Neuron (in vitro differentiated cells): ENCODE results near the gene TIAL1.

Source experiments
- H2AFZ ChIP-seq: one replicate; pipeline ENCODE4 v1.6.1; 2013; ENCODE audit warnings: low read depth, mild to moderate bottlenecking, inconsistent platforms, low read length, moderate library complexity
- H3K27me3 ChIP-seq: one replicate; pipeline ENCODE4 v1.6.1; 2013; ENCODE audit warnings: low read length; ENCODE audit not compliant: insufficient read depth
- H3K36me3 ChIP-seq: one replicate; pipeline ENCODE4 v1.6.1; 2013; ENCODE audit warnings: low read length; ENCODE audit not compliant: insufficient read depth
- H3K4me1 ChIP-seq: one replicate; pipeline ENCODE4 v1.6.1; 2013; ENCODE audit warnings: low read length; ENCODE audit not compliant: insufficient read depth
- H3K4me3 ChIP-seq: 2 replicates; pipeline ENCODE4 v1.5.1; 2013; ENCODE audit warnings: mild to moderate bottlenecking, low read length, moderate library complexity
- H3K9me3 ChIP-seq: one replicate; pipeline ENCODE4 v1.6.1; 2013; ENCODE audit warnings: low read length

Gene TIAL1

DNA sequence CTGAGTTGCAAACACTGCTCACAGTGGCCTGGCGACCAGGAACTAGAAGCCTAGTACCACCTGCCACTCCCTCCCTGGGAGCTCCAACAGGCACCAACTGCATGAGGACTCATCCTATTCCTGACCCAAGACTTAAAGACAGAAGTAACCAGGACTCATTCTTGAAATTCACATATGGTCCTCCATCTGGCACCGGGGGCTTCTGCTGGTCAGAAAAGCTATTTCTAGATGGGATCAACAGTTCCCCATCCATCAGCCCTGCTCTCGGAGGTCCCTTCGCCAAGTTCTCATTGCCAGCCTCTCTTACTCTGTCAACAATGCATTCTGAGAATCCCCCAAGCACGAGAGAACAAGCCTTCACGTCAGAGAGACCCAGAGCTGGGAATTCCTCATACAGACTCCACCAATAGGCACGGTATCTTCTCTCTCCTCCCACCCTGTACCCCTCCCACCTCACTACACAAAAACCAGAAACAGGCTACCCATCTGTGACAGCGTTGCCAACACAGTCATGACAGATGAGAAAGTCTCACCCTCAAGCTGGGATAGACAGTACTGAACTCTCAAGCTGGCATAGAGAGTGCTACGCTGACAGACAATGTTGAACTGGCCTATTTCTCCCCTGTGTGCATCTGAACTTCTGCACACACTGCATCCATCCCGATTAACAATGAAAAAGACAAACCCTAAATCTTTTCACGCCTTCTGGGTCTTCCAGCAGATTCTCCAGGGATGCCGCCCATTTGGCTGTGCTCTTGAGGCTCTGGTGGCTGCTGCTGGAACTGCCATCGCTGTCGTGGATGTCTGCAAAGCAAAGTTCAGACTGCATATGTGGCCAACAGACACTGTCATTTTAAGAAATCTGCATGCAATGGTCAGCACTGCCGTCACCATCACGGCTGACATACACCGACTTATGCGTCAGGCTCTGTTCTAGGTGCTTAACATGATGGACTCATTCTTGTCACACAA, 69.9 kb downstream of the TIAL1 start:
- Histone ChIP-seq H2AFZ (no peak overlapping the region), H3K4me1 (no peaks in the 10 kb centered on the region), H3K36me3 (no peaks in the 10 kb centered on the region), H3K4me3 (no peak overlapping the region), H3K9me3 (no peaks in the 10 kb centered on the region), H3K27me3 (peaks cover 4% of the 10 kb centered on the region)

GRCh38 chr10:119526149-119526548, 70.6 kb downstream of the TIAL1 start:
- H2AFZ ChIP-seq = no peak overlapping the region
- peaks cover 4% of the 10 kb centered on the region for H3K27me3 ChIP-seq
- H3K4me3 ChIP-seq = no peak overlapping the region
- no peaks in the 10 kb centered on the region for H3K9me3 ChIP-seq
- no peaks in the 10 kb centered on the region for H3K36me3 ChIP-seq
- no peaks in the 10 kb centered on the region for H3K4me1 ChIP-seq

DNA sequence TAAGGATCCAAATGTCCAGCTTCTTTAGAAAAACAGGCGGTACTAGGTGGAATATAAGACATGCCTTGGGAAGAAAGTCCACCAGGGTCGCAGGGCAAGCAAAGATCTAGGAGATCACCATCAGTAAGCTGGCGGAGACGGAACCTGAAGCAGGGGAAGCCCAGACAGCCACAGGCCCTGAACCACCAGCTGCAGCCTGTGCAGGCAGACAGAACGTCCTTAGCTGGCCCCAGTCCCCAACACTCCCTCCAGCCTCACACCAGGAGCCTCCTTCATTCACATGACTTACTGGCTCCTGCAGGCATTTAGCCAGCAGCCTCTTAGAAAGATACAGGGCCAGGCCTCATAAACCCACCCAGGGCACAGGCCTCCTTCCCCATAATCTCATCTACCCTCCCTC, 71.6 kb downstream of the TIAL1 start:
- H3K4me3 ChIP-seq = no peak overlapping the region
- no peaks in the 10 kb centered on the region for H3K36me3 ChIP-seq

GRCh38 chr10:119524720-119525070, 72.1 kb downstream of the TIAL1 start:
- Histone ChIP-seq H3K4me3 (no peak overlapping the region), H3K9me3 (no peaks in the 10 kb centered on the region), H3K4me1 (no peaks in the 10 kb centered on the region), H2AFZ (no peak overlapping the region), H3K27me3 (peaks cover 2% of the 10 kb centered on the region), H3K36me3 (no peaks in the 10 kb centered on the region)

More for the DNA sequence above, 71.6 kb downstream of the TIAL1 start:
- no peaks in the 10 kb centered on the region for H3K4me1 ChIP-seq
- H3K9me3 ChIP-seq = no peaks in the 10 kb centered on the region
- H2AFZ ChIP-seq = no peak overlapping the region
- peaks cover 2% of the 10 kb centered on the region for H3K27me3 ChIP-seq

DNA sequence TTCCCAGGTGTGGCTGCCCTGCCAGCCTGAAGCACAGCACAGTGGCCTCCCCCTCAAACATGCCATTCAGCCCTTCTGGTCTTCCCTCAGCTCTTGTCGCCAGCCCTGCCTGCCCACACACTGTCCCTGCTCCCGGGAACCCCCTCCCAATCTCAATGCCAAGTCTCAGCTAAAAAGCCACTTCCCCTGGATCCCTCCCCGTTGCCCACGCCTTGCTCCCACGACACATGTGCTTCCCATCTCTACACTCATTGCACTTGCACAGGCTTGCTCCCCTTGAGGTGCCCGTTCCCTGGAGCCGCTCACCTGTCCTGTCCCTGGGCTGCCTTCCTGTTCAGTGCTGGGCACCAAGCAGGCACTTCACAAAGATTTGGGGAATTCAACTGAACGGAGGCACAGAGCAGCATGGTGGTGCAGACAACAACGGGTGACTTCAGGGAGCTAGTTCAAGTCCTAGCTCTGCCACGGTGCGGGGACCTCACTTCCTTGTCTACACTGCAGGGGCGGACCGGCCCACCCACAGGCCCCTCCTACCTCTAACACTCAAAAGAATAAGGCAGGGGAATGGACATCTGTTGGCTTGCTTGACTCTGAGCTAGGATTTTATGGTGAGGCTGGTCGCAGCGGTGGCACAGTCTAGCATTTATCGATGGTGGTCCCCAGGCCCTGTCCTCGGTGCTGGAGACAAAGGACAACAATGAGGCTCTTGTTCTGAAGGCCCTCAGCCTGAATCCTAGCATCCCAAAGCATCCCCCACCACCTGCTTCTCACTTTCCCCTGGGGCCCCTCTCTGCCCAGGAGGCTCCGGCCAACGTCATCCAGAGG, 72.7 kb downstream of the TIAL1 start:
- H3K4me3 ChIP-seq = no peak overlapping the region
- no peaks in the 10 kb centered on the region for H3K4me1 ChIP-seq
- H2AFZ ChIP-seq = no peak overlapping the region
- peaks cover 2% of the 10 kb centered on the region for H3K27me3 ChIP-seq
- H3K36me3 ChIP-seq = no peaks in the 10 kb centered on the region
- H3K9me3 ChIP-seq = no peaks in the 10 kb centered on the region
